ENCODE measurements around the gene CDH2.
A peak's percentile ranks its signal among the peaks of the same experiment; 100 is the strongest.

CDH2 gene

DNA sequence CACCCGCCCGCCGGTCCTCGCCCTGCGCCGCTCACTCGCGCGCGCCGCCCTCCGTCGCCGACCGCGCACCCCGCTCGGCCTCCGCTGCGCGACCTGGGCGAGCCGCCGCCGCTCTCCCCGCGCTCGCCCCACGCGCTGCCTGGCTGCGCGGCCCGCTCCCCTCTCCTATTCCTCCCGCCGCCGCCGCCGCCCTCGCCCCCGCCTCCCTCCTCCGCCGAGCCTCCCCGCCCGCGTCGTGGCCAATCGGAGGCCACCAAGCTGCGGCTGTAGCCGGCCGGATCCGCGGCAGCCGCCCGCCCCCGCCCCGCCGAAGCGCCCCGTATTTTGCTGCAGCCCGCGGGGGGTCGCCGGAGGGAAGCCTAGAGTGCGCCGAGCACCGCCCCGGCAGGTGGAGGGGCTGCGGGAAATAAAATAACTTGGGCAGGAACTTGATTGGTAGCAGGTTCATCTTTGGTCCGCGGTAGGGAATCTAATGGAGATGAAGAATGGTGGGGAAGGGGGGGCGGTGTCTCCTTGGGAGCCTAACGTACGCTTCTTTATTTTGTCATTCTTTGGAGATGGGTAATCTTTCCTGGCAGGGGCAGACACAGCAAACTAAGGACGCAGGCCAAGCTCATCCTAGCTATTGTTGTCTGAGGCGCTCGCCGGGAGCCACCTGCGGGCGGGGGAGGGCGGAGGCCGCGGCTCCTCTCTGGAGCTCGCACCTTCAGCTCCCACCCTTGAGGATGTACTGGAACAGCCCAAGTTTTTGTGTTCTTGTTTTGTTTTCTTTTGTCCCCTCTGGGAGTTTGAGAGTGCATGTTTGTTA, 1.1 kb upstream of the CDH2 start:
- peaks cover 13 to 26% of the 10 kb centered on the region in 2 donors for H3K4me1 Mint-ChIP-seq
- H3K9me3 Mint-ChIP-seq, result no peaks in the 10 kb centered on the region
- peak overlapping the region; percentile 72 to 79 for H3K4me3 Mint-ChIP-seq
- H3K36me3 Mint-ChIP-seq, result peaks cover 3 to 4% of the 10 kb centered on the region in 2 donors
- DNase-seq (no peak), ATAC-seq (replicated peaks) (peak; percentile 26 to 32)
- no peak overlapping the region for H3K27ac Mint-ChIP-seq
- peaks cover 41 to 42% of the 10 kb centered on the region in 2 donors for H3K27me3 Mint-ChIP-seq

DNA sequence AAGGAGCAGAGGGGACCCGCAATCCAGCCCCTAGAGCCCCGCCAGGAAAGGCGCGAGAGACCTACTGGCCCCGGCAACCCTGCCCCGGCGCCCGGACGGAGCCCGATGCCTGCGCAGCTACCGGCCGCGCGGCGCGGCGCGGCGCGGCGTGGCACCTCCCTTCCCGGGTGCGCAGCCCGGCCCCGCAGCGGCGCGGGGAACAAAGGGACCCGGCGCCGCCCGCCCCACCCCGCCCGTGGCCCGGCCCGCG, 307 bp downstream of the CDH2 start:
- Mint-ChIP-seq H3K36me3 (peaks cover 3 to 4% of the 10 kb centered on the region in 2 donors), H3K9me3 (no peaks in the 10 kb centered on the region), H3K4me1 (peaks cover 13 to 26% of the 10 kb centered on the region in 2 donors), H3K27me3 (peaks cover 42 to 45% of the 10 kb centered on the region in 2 donors), H3K4me3 (peak overlapping the region; percentile 78 to 85), H3K27ac (no peak overlapping the region)
- peak; percentile 11 to 22 for ATAC-seq (replicated peaks)
- no peak for DNase-seq

DNA sequence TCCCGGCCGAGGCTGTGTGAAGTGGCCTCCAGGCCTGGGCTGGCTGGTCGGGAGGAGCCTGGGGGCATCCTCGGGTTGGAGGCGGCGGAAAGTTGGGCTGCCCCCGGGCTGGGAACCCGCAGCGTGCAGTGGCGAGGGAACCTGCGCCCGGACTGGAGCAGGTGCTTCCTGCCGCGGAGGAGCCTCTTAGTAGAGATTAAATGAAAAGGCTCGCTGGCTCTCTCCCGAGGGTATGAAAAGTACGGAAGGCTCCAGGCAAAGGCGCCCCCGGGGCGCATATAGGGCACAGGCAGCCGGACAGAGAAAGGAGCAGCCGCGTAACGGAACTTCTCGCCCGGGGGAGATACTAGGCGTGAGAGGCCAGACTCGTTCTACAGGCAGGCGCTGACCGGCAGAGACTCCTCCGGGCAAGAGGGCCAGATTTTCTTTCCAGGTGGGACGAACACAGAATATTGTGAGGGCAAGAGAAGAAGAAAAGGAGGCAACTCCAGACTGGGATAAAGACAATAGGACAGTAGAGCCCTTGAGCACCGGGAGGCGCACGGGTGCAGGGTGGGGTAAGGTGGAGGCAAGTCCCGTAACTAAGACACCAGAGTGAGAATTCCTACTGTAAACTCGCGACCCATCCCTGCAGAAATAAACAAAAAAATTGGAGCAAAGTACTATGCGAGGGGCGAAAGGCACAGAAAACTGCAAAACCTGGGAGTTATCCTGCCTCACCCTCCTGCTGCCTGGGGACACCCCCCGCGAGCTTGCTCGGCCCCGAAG, 816 bp downstream of the CDH2 start:
- peaks cover 13 to 26% of the 10 kb centered on the region in 2 donors for H3K4me1 Mint-ChIP-seq
- peak overlapping the region; percentile 78 to 85 for H3K4me3 Mint-ChIP-seq
- peaks cover 42 to 46% of the 10 kb centered on the region in 2 donors for H3K27me3 Mint-ChIP-seq
- DNase-seq (no peak), ATAC-seq (replicated peaks) (no peak)
- no peak overlapping the region for H3K27ac Mint-ChIP-seq
- no peaks in the 10 kb centered on the region for H3K9me3 Mint-ChIP-seq
- H3K36me3 Mint-ChIP-seq, result peaks cover 3 to 4% of the 10 kb centered on the region in 2 donors

DNA sequence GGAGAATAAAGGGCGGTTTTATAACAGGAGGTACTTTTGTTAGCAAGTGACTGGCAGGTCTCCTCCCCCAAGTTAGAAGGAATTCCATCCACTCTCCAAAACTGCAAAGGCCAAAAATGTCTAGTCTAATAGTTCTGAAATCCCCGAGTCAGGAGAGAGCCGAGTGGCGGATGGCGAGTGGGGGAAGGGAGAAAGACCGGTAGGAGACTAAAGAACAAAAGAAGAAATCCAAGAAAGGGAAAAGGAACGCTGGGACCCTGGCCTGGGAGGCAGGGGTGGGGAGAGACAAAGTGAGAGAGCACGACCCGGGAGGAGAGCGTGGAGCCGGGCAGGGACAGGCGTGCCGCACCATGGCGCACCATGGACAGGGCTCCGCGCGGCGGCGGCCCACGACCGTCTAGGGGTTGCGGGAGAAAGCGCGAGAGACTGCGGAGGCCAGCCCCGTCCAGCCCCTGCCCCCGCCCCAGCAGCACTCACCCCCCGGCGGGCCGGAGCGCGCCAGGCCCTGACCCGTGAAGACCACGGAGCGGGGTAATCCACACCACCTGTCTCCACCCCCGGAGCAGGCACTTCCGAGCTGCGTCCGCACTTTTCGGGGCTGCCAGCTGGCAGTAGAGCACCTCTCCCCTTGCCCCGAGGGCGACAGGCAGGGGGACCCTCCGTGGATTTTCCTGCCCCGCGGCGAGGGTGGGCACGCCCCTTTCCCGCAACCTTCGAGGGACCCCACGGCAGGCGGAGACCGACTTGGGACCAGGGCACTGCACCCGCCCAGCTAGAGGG, 1.6 kb downstream of the CDH2 start:
- no peak for ATAC-seq (replicated peaks)
- Mint-ChIP-seq H3K27ac (peak overlapping the region; percentile 22), H3K9me3 (no peaks in the 10 kb centered on the region), H3K36me3 (peaks cover 3 to 4% of the 10 kb centered on the region in 2 donors), H3K27me3 (peaks cover 37 to 41% of the 10 kb centered on the region in 2 donors), H3K4me3 (peak overlapping the region; percentile 53 to 78), H3K4me1 (peaks cover 13 to 26% of the 10 kb centered on the region in 2 donors)
- no peak for DNase-seq

DNA sequence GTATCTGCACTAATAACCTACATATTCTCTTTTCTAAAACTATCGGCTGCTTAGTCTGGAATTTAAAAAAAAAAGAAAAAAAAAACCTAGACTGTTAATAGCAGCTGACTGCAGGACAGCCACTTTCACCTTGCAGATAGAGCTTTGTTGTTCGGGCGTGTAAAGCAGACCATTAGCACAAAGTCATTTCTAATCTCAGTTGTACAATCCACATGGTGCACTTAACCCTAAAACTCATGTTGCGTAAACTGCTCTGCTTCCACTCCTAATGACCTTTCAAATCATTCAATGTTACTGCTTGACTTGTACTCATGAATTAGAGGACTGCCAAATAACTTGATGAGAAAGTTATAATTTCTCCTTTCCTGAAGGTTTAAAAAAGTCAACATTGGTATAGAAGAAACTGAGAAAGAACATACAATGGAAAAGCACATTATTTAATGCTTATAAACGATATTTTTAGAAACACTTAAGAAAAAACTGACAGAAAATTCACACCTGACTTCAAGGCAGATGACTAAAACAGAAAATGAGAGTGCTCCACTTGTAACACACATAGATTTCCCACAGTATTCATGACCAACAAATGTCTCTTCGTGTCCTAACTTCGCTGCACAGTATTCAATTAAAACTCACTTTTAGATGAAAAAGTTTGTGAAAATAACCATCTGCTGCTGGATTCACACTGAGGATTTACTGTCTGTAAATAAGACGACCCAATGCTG, 2.6 kb downstream of the CDH2 start:
- DNase-seq (no peak), ATAC-seq (replicated peaks) (no peak)
- H3K4me3 Mint-ChIP-seq, result no peak overlapping the region
- H3K27me3 Mint-ChIP-seq, result peaks cover 36 to 37% of the 10 kb centered on the region in 2 donors
- H3K36me3 Mint-ChIP-seq, result peaks cover 3 to 4% of the 10 kb centered on the region in 2 donors
- peaks cover 13 to 26% of the 10 kb centered on the region in 2 donors for H3K4me1 Mint-ChIP-seq
- H3K9me3 Mint-ChIP-seq, result no peaks in the 10 kb centered on the region
- H3K27ac Mint-ChIP-seq, result no peak overlapping the region

DNA sequence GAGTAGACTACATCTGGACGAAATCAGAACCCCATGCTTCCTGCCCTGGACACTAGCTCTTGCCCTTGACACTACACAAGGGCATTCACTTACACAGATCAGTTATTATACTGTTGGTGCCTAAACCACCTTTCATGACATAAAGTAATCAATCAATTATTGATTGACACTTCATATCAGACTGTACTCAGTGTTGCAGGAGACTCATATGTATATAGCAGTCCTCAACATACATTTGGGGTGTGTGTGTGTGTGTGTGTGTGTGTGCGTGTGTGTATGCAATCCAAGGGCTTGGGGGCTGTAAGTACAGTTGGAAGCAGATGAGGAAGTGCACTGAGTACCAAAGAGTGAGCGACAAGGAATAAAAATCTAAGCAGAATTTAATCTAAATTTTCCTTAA, 5.1 kb downstream of the CDH2 start:
- no peak overlapping the region for H3K27ac Mint-ChIP-seq
- DNase-seq, result no peak

DNA sequence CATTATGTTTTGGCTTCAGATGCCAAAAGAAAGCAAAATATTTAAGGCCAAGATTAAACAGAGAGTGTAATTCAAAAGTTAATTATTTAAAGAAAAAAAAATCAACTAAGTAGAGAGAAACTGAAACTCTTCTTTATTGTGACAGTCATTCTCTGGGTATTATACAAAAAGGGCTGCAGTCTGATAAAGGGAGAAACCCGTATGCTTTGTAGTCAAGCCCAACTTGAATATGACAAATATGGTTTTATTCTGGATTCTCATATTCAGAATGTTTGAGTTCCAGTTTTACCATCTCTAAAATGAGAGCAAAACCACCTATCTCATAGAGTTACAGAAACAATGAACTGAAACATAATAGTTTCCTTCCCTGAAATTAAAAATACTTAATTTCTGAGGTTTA, 8.2 kb downstream of the CDH2 start:
- peaks cover 0 to 5% of the 10 kb centered on the region in 2 donors for H3K27me3 Mint-ChIP-seq
- no peak overlapping the region for H3K27ac Mint-ChIP-seq
- DNase-seq (no peak), ATAC-seq (replicated peaks) (no peak)
- H3K9me3 Mint-ChIP-seq, result peaks cover 0 to 1% of the 10 kb centered on the region in 2 donors
- H3K4me3 Mint-ChIP-seq, result no peak overlapping the region
- H3K36me3 Mint-ChIP-seq, result no peaks in the 10 kb centered on the region
- H3K4me1 Mint-ChIP-seq, result no peaks in the 10 kb centered on the region

More for the DNA sequence above, 5.1 kb downstream of the CDH2 start:
- H3K27me3 Mint-ChIP-seq, result peaks cover 24 to 25% of the 10 kb centered on the region in 2 donors
- peaks cover 3 to 4% of the 10 kb centered on the region in 2 donors for H3K36me3 Mint-ChIP-seq
- peaks cover 9 to 20% of the 10 kb centered on the region in 2 donors for H3K4me1 Mint-ChIP-seq
- ATAC-seq (replicated peaks), result no peak
- H3K9me3 Mint-ChIP-seq, result no peaks in the 10 kb centered on the region
- H3K4me3 Mint-ChIP-seq, result no peak overlapping the region

DNA sequence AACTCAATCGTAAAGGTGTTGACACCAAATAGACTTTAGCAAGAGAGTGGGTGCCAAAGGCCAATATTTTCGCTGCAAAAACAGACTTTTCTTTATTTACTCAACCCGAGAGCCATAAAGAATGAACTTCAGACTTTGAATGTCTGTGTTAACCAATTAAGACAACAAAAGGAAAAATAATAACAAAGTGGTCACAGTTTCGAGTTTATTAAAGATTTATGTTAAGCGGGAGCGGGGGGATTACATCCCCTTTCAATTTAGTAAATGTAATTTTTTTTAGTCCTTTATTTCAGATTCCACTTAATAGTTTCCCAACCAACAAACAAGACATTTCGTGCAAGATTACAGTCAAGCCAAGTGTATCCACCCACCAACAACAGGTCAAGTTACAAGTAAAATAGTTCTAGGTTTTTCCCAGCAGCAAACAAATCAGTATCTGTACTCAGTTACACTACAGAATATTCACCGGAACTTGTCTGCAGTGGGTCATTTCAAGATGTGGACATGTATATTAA, 9.0 kb downstream of the CDH2 start:
- ATAC-seq (replicated peaks), result no peak
- no peak overlapping the region for H3K4me3 Mint-ChIP-seq
- peaks cover 0 to 5% of the 10 kb centered on the region in 2 donors for H3K27me3 Mint-ChIP-seq
- no peaks in the 10 kb centered on the region for H3K36me3 Mint-ChIP-seq
- peaks cover 0 to 1% of the 10 kb centered on the region in 2 donors for H3K9me3 Mint-ChIP-seq
- DNase-seq, result no peak
- no peaks in the 10 kb centered on the region for H3K4me1 Mint-ChIP-seq
- H3K27ac Mint-ChIP-seq, result no peak overlapping the region

DNA sequence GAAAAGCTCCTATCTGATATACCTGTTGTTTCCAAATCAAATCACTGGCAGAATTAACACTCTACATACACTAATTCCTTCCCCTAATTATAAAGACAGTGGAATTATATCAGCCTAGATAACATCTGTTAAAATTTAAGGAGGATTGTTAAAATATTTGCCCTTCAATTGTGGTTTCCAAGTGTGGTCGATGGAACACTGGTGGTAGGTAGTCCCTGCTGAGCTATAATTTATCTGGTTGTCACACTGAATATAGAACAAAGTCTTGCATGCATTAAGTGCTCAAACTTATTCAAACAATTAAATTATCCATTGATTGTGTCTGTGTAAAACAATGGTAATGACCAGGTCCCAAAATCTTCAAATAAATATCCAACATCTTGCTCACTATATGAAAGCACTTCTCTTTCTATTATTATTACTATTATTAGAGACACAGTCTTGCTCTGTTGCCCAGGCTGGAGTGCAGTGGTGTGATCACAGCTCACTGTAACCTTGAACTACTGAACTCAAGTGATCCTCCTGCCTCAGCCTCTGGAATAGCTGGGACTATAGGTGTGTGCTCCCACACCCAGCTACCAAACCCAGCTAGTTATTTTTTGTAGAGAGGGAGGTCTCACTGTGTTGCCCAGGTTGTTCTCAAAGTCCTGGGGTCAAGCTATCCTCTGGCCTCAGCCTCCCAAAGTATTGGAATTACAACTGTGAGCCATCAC, 12.0 kb downstream of the CDH2 start:
- ATAC-seq (replicated peaks) (no peak), DNase-seq (no peak)
- Mint-ChIP-seq H3K36me3 (no peaks in the 10 kb centered on the region), H3K9me3 (peaks cover 1 to 2% of the 10 kb centered on the region in 2 donors), H3K27me3 (no peaks in the 10 kb centered on the region), H3K27ac (no peak overlapping the region), H3K4me3 (no peak overlapping the region), H3K4me1 (no peaks in the 10 kb centered on the region)

DNA sequence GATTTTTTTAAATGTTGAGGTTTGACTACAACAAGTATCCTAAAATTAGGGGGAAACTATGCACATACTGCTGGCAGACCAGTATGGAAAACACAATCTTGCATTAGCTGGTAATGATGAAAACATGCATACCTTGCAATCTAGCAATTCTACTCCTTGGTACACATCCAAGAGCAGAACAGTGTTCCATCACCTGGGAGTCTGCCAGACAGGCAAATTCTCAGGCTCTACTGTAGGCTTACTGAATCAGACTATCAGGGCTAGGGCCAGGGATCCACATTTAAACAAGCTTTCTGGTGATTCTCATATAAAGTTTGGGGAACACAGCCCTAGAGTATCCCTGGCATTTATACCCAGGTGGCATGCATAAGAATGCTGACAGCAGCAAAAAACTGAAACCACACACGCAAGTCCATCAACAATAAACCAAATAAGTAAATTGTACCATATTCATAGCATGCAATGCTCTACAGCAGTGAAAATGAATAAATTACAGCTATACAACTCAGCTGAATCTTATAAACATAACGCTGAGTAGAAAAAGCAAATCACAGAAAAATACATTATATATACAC, 13.6 kb downstream of the CDH2 start:
- ATAC-seq (replicated peaks), result no peak

DNA sequence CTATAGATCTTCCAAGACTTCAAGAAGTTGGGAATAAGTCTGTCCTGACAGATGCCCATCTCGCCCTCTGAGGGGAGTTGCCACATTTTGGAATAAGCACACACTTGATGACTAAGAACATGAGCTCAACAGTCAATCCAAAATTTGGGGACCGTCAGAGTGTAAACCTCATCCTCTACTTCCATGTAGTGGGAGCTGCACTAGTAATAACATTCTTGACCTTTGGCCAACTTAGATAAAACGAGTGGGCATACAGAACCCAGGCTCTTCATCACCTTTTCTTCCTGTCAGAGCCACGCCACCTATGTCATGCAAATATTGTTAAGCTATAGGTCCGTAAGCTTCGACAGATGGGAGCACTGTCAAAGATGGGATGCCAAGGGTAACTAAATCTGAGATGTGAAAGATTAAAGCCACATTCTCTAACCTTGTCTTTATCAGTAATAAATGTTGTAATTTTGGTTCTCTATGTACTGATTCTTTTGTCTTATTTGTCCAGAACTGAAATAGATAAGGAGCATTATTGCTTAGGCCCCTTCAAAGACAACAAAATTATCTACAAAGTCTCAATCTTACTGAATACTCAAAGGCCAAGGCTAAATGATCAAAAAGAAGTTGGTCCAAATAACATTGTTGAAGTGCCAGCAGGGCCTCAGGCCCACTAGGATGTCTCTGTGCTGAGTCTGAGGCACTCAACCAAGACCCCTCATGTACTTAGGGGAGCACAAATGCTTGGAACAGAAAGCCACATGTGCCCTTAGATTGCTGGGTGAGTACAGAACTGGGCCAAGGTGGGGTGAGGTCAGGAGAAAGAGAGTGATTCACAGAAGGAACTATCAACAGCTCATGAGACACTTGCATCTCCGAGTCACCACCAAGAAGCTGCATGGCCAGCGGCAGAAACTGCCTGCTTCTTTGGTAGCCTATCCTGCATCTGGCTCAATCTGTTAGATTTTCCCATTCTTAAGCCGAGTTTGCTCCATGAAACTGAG, 15.0 kb downstream of the CDH2 start:
- Mint-ChIP-seq H3K27ac (no peak overlapping the region), H3K4me3 (no peak overlapping the region), H3K36me3 (no peaks in the 10 kb centered on the region), H3K27me3 (no peaks in the 10 kb centered on the region), H3K4me1 (no peaks in the 10 kb centered on the region), H3K9me3 (peaks cover 1 to 2% of the 10 kb centered on the region in 2 donors)
- no peak for DNase-seq
- ATAC-seq (replicated peaks), result no peak

More for the DNA sequence above, 13.6 kb downstream of the CDH2 start:
- H3K4me1 Mint-ChIP-seq, result no peaks in the 10 kb centered on the region
- DNase-seq, result no peak
- no peaks in the 10 kb centered on the region for H3K36me3 Mint-ChIP-seq
- H3K27me3 Mint-ChIP-seq, result no peaks in the 10 kb centered on the region
- no peak overlapping the region for H3K4me3 Mint-ChIP-seq
- H3K9me3 Mint-ChIP-seq, result peaks cover 1 to 2% of the 10 kb centered on the region in 2 donors
- no peak overlapping the region for H3K27ac Mint-ChIP-seq

DNA sequence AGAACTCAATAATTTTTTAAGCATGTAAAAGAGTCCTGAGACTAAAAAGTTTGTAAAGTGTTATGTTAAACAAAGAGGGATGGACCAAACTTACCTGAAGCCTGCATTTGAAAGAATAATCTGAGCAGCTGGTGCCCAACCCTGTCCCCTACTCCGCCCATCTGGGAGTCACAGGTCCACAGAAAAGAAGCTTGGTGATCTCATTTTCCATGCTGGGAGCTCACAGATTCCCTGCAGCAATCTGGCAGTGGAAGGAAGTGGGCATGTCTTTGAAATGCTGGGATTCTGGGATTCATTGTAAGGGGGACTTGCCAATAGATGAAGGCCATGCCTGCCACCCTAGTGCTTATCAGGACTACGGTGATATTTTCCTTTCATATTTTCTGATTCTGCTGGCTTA, 17.9 kb downstream of the CDH2 start:
- Mint-ChIP-seq H3K9me3 (peaks cover 2% of the 10 kb centered on the region in 2 donors), H3K4me3 (no peak overlapping the region), H3K27ac (no peak overlapping the region), H3K4me1 (no peaks in the 10 kb centered on the region), H3K36me3 (no peaks in the 10 kb centered on the region), H3K27me3 (no peaks in the 10 kb centered on the region)
- ATAC-seq (replicated peaks) (no peak), DNase-seq (no peak)

Measured in stimulated activated naive B cell treated with anti-CD40 and anti-IgM and Interleukin-4, amounts not matched to agents 10 μg/mL and 1 μg/mL and 100 μg/mL, for 72 hours (primary cell).